ENCODE measurements around the gene MAST2. TPM values are rescaled to one million over a fixed set of nuclear protein-coding genes. Genes with fewer than 3 reads are reported as not detected.

MAST2 gene
- total and polyA plus RNA-seq, 9 of the 15 experiments (the other 6 are each of a cell fraction or from before 2014, with no cell fraction given): 0.73 to 32.0 (median 17.8) TPM

DNA sequence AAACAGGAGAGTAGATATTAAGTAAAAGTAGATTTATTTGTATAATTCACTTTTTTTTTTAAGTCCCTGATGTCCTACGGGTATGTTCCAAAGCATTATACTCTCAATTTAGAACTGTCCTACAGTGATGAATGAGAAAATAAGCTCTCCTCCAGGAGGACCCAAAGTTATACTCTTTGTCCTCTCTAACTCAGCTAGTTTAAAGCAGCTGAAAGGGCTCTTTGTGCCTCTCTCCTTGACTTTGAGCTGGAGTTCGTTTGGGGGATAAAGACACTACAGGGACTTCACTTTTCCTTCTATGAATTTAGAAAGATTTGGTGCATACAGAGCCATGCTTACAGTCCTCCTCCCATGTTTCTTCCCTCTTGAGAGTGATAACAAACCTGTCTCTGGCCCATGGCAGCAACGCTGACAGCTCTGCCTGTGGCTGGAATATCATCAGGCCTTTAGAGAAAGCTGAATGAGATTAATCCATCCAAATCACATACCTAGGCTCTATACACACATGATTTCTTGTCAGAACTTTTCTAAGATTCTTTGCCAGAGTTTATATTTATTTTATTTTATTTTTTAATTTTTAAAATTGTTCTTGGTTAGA is 194.7 kb downstream of the MAST2 start:
- Histone ChIP-seq H3K4me2 (ENCODE audit: insufficient read depth, low read length) (no peak overlapping the region), H3K79me2 (ENCODE audit: control insufficient read depth, insufficient read depth, low read length) (no peaks in the 10 kb centered on the region), H2AFZ (ENCODE audit: low read depth, low read length) (no peak overlapping the region), H3K36me3 (ENCODE audit: control insufficient read depth, insufficient read depth, low read length) (peaks cover 3% of the 10 kb centered on the region; the same call in 2 of the 3 replicates), H3K9me3 (replicated peaks; ENCODE audit: control insufficient read depth, insufficient read depth, low read depth, low read length) (no peaks in the 10 kb centered on the region), H3K9me1 (ENCODE audit: control insufficient read depth, insufficient read depth, low read length) (no peaks in the 10 kb centered on the region), H4K20me1 (replicated peaks; ENCODE audit: control insufficient read depth, insufficient read depth, low read length) (no peaks in the 10 kb centered on the region), H3K9ac (ENCODE audit: insufficient read depth in 1 of 2, low read depth in 2 of 2, low read length in 2 of 2) (no peak overlapping the region), H3K27ac (ENCODE audit: extremely low read depth, low read depth, low read length) (no peak overlapping the region), H3K4me3 (no peak overlapping the region), H3K4me1 (replicated peaks in 1 of 2; ENCODE audit: control insufficient read depth in 2 of 2, insufficient read depth in 2 of 2, low read length in 2 of 2) (peaks cover 0 to 8% of the 10 kb centered on the region in 2 experiments; a peak in 3 of 5 replicates), H3K27me3 (ENCODE audit: control insufficient read depth in 2 of 2, insufficient read depth in 2 of 2, low read length in 2 of 2) (no peaks in the 10 kb centered on the region)
- 41% methylated on average over 3 of the region's 3 CpGs for WGBS (ENCODE audit: insufficient coverage, low coverage, missing lambda C conversion rate)
- in situ Hi-C loops (cut with MboI): no loop called here
- FAIRE-seq (no peak), DNase-seq (ENCODE audit: extremely low read depth in 1 of 4, low spot score in 3 of 4) (no peak), ATAC-seq (no peak)
- intact Hi-C loops (cut with micrococcal nuclease): no loop called here
- ChIA-PET POLR2A (no interaction called here), CTCF (ENCODE audit: low intra/inter-chr PET ratio) (no interaction called here)
- no peak for TF ChIP-seq GATA2 (CRISPR knock-in tag; IDR thresholded peaks at IDR 0.05)
- TF ChIP-seq MAZ (CRISPR knock-in tag; conservative IDR thresholded peaks at IDR 0.05 in 1 of 2, IDR thresholded peaks at IDR 0.05 in 1 of 2): no peak
- TF ChIP-seq ZNF146 (CRISPR knock-in tag; IDR thresholded peaks at IDR 0.05; ENCODE audit: unreplicated experiment): no peak
- TF ChIP-seq NRF1 (conservative IDR thresholded peaks at IDR 0.05 in 1 of 2, IDR thresholded peaks at IDR 0.05 in 1 of 2): no peak
- TF ChIP-seq, protein P1, sequence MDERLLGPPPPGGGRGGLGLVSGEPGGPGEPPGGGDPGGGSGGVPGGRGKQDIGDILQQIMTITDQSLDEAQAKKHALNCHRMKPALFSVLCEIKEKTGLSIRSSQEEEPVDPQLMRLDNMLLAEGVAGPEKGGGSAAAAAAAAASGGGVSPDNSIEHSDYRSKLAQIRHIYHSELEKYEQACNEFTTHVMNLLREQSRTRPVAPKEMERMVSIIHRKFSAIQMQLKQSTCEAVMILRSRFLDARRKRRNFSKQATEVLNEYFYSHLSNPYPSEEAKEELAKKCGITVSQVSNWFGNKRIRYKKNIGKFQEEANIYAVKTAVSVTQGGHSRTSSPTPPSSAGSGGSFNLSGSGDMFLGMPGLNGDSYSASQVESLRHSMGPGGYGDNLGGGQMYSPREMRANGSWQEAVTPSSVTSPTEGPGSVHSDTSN (CRISPR knock-in tag; IDR thresholded peaks at IDR 0.05; ENCODE audit: low read depth): no peak
- TF ChIP-seq, protein P1 (tag; conservative IDR thresholded peaks at IDR 0.05; ENCODE audit: low read depth): no peak
- no peak for TF ChIP-seq ZNF347 (CRISPR knock-in tag; IDR thresholded peaks at IDR 0.05; ENCODE audit: low read depth)
- TF ChIP-seq ZNF551 (CRISPR knock-in tag; IDR thresholded peaks at IDR 0.05): no peak
- no peak for TF ChIP-seq ZFP36 (IDR thresholded peaks at IDR 0.05; ENCODE audit: low read depth, low read length, partially characterized antibody)
- TF ChIP-seq, protein P2, sequence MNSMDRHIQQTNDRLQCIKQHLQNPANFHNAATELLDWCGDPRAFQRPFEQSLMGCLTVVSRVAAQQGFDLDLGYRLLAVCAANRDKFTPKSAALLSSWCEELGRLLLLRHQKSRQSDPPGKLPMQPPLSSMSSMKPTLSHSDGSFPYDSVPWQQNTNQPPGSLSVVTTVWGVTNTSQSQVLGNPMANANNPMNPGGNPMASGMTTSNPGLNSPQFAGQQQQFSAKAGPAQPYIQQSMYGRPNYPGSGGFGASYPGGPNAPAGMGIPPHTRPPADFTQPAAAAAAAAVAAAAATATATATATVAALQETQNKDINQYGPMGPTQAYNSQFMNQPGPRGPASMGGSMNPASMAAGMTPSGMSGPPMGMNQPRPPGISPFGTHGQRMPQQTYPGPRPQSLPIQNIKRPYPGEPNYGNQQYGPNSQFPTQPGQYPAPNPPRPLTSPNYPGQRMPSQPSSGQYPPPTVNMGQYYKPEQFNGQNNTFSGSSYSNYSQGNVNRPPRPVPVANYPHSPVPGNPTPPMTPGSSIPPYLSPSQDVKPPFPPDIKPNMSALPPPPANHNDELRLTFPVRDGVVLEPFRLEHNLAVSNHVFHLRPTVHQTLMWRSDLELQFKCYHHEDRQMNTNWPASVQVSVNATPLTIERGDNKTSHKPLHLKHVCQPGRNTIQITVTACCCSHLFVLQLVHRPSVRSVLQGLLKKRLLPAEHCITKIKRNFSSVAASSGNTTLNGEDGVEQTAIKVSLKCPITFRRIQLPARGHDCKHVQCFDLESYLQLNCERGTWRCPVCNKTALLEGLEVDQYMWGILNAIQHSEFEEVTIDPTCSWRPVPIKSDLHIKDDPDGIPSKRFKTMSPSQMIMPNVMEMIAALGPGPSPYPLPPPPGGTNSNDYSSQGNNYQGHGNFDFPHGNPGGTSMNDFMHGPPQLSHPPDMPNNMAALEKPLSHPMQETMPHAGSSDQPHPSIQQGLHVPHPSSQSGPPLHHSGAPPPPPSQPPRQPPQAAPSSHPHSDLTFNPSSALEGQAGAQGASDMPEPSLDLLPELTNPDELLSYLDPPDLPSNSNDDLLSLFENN (IDR thresholded peaks at IDR 0.05; ENCODE audit: low read depth in 2 of 2, low read length in 2 of 2): no peak
- no peak for TF ChIP-seq STAT5A (IDR thresholded peaks at IDR 0.05; ENCODE audit: borderline replicate concordance, low read length)
- no peak for TF ChIP-seq NR2F6 (CRISPR knock-in tag; IDR thresholded peaks at IDR 0.05)
- no TSS peak for BruUV-seq (replicated peaks)
